ENCODE data around the gene MFAP3. TPM values are rescaled to one million over a fixed set of nuclear protein-coding genes. Genes with fewer than 3 reads are reported as not detected.

MFAP3 gene
- total and polyA plus RNA-seq, 4 donors: 1.6 to 60.7 (median 30.1) TPM

DNA sequence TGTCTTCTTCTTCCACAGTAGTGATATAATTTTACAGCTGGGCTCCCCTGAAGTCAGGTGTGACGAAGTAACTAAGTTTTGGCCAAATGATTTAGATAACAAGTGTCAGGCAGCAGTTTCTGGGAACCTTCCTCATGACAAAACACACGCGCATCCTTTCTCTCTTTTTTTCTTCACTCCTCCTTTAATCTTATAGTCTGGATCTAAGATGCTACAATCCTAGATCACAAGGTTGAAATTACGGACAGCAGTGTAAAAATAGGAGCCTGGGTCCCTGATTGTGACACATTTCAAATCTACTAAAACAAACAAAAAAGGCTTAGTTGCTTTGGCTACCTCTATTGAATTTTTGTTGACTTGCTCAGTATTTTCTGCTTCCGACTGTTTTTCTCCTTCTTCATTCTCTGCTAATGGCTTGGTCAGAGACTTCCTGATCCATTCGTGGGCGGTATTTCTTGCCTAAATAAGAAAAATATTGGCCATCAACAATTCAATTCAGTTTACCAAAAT is 36.2 kb upstream of the MFAP3 start:
- H3K4me1 ChIP-seq (ENCODE audit: control insufficient read depth in 5 of 5, insufficient read depth in 5 of 5, low read length in 5 of 5): peaks cover 0 to 16% (median 6%) of the 10 kb centered on the region in 5 donors
- ATAC-seq (ENCODE audit: insufficient read depth, low FRiP score): no peak
- peak overlapping the region in 1 of 2 donors; percentile 40 for H3K9ac ChIP-seq (ENCODE audit: insufficient read depth in 1 of 2, low read length in 2 of 2)
- 78 to 90% methylated on average over 7 of the region's 7 CpGs for WGBS, 2 donors
- no peaks in the 10 kb centered on the region for H3K27me3 ChIP-seq (ENCODE audit: control insufficient read depth in 3 of 3, insufficient read depth in 3 of 3, low read length in 2 of 3)
- peak overlapping the region in 1 of 2 donors; percentile 79 for H3K27ac ChIP-seq (ENCODE audit: low read depth in 1 of 2, low read length in 1 of 2)
- TF ChIP-seq, protein P1, sequence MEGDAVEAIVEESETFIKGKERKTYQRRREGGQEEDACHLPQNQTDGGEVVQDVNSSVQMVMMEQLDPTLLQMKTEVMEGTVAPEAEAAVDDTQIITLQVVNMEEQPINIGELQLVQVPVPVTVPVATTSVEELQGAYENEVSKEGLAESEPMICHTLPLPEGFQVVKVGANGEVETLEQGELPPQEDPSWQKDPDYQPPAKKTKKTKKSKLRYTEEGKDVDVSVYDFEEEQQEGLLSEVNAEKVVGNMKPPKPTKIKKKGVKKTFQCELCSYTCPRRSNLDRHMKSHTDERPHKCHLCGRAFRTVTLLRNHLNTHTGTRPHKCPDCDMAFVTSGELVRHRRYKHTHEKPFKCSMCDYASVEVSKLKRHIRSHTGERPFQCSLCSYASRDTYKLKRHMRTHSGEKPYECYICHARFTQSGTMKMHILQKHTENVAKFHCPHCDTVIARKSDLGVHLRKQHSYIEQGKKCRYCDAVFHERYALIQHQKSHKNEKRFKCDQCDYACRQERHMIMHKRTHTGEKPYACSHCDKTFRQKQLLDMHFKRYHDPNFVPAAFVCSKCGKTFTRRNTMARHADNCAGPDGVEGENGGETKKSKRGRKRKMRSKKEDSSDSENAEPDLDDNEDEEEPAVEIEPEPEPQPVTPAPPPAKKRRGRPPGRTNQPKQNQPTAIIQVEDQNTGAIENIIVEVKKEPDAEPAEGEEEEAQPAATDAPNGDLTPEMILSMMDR (IDR thresholded peaks at IDR 0.05; ENCODE audit: control extremely low read depth, extremely low read depth): no peak
- H3K36me3 ChIP-seq (ENCODE audit: control insufficient read depth in 4 of 4, insufficient read depth in 4 of 4, low read length in 4 of 4): peaks cover 0 to 16% (median 2%) of the 10 kb centered on the region in 4 donors
- no peak overlapping the region for H3K4me3 ChIP-seq
- H3K9me3 ChIP-seq (ENCODE audit: control insufficient read depth in 4 of 4, insufficient read depth in 3 of 4, low read length in 3 of 4): no peaks in the 10 kb centered on the region
- no peak for DNase-seq

GRCh38 chr5:154005648-154006047 is 33.1 kb upstream of the MFAP3 start:
- Histone ChIP-seq H3K27ac (ENCODE audit: low read depth in 1 of 2, low read length in 1 of 2) (no peak overlapping the region), H3K27me3 (ENCODE audit: control insufficient read depth in 3 of 3, insufficient read depth in 3 of 3, low read length in 2 of 3) (no peaks in the 10 kb centered on the region), H3K36me3 (ENCODE audit: control insufficient read depth in 4 of 4, insufficient read depth in 4 of 4, low read length in 4 of 4) (peaks cover 3 to 9% (median 4%) of the 10 kb centered on the region in 4 donors), H3K4me1 (ENCODE audit: control insufficient read depth in 5 of 5, insufficient read depth in 5 of 5, low read length in 5 of 5) (peaks cover 0 to 16% (median 8%) of the 10 kb centered on the region in 5 donors), H3K4me3 (no peak overlapping the region), H3K9me3 (ENCODE audit: control insufficient read depth in 4 of 4, insufficient read depth in 3 of 4, low read length in 3 of 4) (no peaks in the 10 kb centered on the region), H3K9ac (ENCODE audit: insufficient read depth in 1 of 2, low read length in 2 of 2) (no peak overlapping the region)
- 78 to 92% methylated on average over 1 of the region's 1 CpG for WGBS, 2 donors
- ATAC-seq (ENCODE audit: insufficient read depth, low FRiP score) (no peak), DNase-seq (no peak)
- TF ChIP-seq, protein P1 (IDR thresholded peaks at IDR 0.05; ENCODE audit: control extremely low read depth, extremely low read depth): no peak

- 59 to 61% methylated on average over 3 of the region's 3 CpGs for WGBS, 2 donors
- Histone ChIP-seq H3K4me1 (ENCODE audit: control insufficient read depth in 5 of 5, insufficient read depth in 5 of 5, low read length in 5 of 5) (peaks cover 0 to 10% (median 0%) of the 10 kb centered on the region in 5 donors), H3K9me3 (ENCODE audit: control insufficient read depth in 4 of 4, insufficient read depth in 3 of 4, low read length in 3 of 4) (no peaks in the 10 kb centered on the region), H3K27me3 (ENCODE audit: control insufficient read depth in 3 of 3, insufficient read depth in 3 of 3, low read length in 2 of 3) (no peaks in the 10 kb centered on the region), H3K36me3 (ENCODE audit: control insufficient read depth in 4 of 4, insufficient read depth in 4 of 4, low read length in 4 of 4) (peaks cover 3 to 16% (median 12%) of the 10 kb centered on the region in 4 donors), H3K4me3 (no peak overlapping the region), H3K9ac (ENCODE audit: insufficient read depth in 1 of 2, low read length in 2 of 2) (no peak overlapping the region), H3K27ac (ENCODE audit: low read depth in 1 of 2, low read length in 1 of 2) (no peak overlapping the region)
- no peak for ATAC-seq (ENCODE audit: insufficient read depth, low FRiP score)
- no peak for DNase-seq
- TF ChIP-seq, protein P1 (IDR thresholded peaks at IDR 0.05; ENCODE audit: control extremely low read depth, extremely low read depth): no peak
These were observed 28.1 kb upstream of the MFAP3 start for GRCh38 chr5:154010660-154011059.
